B cell (primary cell): ENCODE data around the gene BIRC2. TPM values are rescaled to one million over a fixed set of nuclear protein-coding genes. Genes with fewer than 3 reads are reported as not detected.

Source experiments
- ATAC-seq: fragments of 200-7000 bp; cut with Tn5 transposase; one replicate; pipeline ENCODE4 v1.10.0; 2021; ENCODE audit warnings: low read depth, mild to moderate bottlenecking, moderate number of reproducible peaks, moderate library complexity
- CTCF ChIA-PET: fragments of 350-600 bp; sonication (Branson Sonifier 250); formaldehyde crosslinking; loops from one replicate; lab custom pipeline; 2021; ENCODE audit warnings: antibody characterized with exemption, inconsistent platforms; lab: Charles Lee
- POLR2A ChIA-PET: fragments of 350-600 bp; sonication (Branson Sonifier 250); formaldehyde crosslinking; loops from one replicate; lab custom pipeline; 2021; ENCODE audit warnings: antibody characterized with exemption; lab: Charles Lee
- DNase-seq: peaks from one replicate; pipeline ENCODE4 v3.0.0; 2013
- H2AFZ ChIP-seq: 2 replicates; pipeline ENCODE4 v1.6.1; 2012; ENCODE audit warnings: mild to moderate bottlenecking, low read depth, low read length; ENCODE audit not compliant: insufficient read depth, poor library complexity, severe bottlenecking
- H3K27ac ChIP-seq, 2 donors: 1 replicate in 1 of 2; 2 replicates in 1 of 2; pipeline ENCODE4 v1.5.1; 2012 to 2013; ENCODE audit warnings: low read length in 2 of 2, mild to moderate bottlenecking in 2 of 2, moderate library complexity in 1 of 2
- H3K27me3 ChIP-seq, 4 experiments: fragments of 200-600 bp in 1 of 4; sonication (generic) in 1 of 4; replicated peaks in 1 of 4; 1 replicate in 2 of 4; 2 replicates in 2 of 4; pipeline versions ENCODE4 v1.6.1 to v1.7.0; 2013 to 2016; ENCODE audit warnings: low read length in 3 of 4, mild to moderate bottlenecking in 2 of 4, mixed read lengths in 1 of 4, moderate library complexity in 1 of 4; ENCODE audit not compliant: insufficient read depth in 4 of 4, control insufficient read depth in 3 of 4; ENCODE audit errors: control extremely low read depth in 1 of 4
- H3K36me3 ChIP-seq, 2 experiments: replicated peaks in 1 of 2; 1 replicate in 1 of 2; 2 replicates in 1 of 2; pipeline versions ENCODE4 v1.6.1 to v1.7.1; 2013; ENCODE audit warnings: low read length in 1 of 2; ENCODE audit not compliant: insufficient read depth in 2 of 2, control insufficient read depth in 1 of 2; ENCODE audit errors: control extremely low read depth in 1 of 2, extremely low read depth in 1 of 2
- H3K4me1 ChIP-seq, 2 donors: fragments of 200-600 bp in 1 of 2; sonication (generic) in 1 of 2; 1 replicate in 1 of 2; 2 replicates in 1 of 2; pipeline versions ENCODE4 v1.5.1 to v1.6.1; 2013 to 2017; ENCODE audit warnings: low read length in 2 of 2; ENCODE audit not compliant: control insufficient read depth in 2 of 2, insufficient read depth in 2 of 2
- H3K4me2 ChIP-seq: replicated peaks from 2 replicates; pipeline ENCODE3; 2012; ENCODE audit warnings: mild to moderate bottlenecking, low read depth, low read length; ENCODE audit not compliant: poor library complexity, severe bottlenecking
- H3K4me3 ChIP-seq, 5 experiments: fragments of 200-600 bp in 1 of 5; sonication (generic) in 1 of 5; 1 replicate in 3 of 5; 2 replicates in 2 of 5; pipeline versions ENCODE4 v1.5.1 to v1.7.0; 2011 to 2016; ENCODE audit warnings: low read length in 4 of 5, mild to moderate bottlenecking in 4 of 5, low read depth in 2 of 5, control low read depth in 1 of 5, moderate library complexity in 1 of 5; ENCODE audit not compliant: insufficient read depth in 1 of 5; ENCODE audit errors: control extremely low read depth in 1 of 5, extremely low read depth in 1 of 5
- H3K79me2 ChIP-seq: fragments of 200-600 bp; sonication (generic); one replicate; pipeline ENCODE4 v1.6.0; 2016; ENCODE audit warnings: low read length; ENCODE audit not compliant: control insufficient read depth, insufficient read depth
- H3K9ac ChIP-seq: fragments of 200-600 bp; sonication (generic); 2 replicates; pipeline ENCODE4 v1.6.1; 2017; ENCODE audit warnings: mild to moderate bottlenecking, low read length, moderate library complexity
- H3K9me3 ChIP-seq, 3 donors: one replicate each; pipeline versions ENCODE4 v1.6.1 to v1.7.1; 2013; ENCODE audit warnings: low read length in 2 of 3; ENCODE audit not compliant: control insufficient read depth in 2 of 3, insufficient read depth in 1 of 3; ENCODE audit errors: control extremely low read depth in 1 of 3
- H4K20me1 ChIP-seq: 2 replicates; pipeline ENCODE4 v1.6.0; 2012; ENCODE audit warnings: mild to moderate bottlenecking, low read length; ENCODE audit not compliant: insufficient read depth, control insufficient read depth, poor library complexity, severe bottlenecking
- H3K27ac Mint-ChIP-seq: one replicate; pipeline ENCODE4 v1.8.0; 2021; ENCODE audit warnings: mixed read lengths
- H3K27me3 Mint-ChIP-seq: one replicate; pipeline ENCODE4 v1.8.0; 2021; ENCODE audit warnings: mixed read lengths
- H3K4me1 Mint-ChIP-seq: one replicate; pipeline ENCODE4 v1.8.0; 2021; ENCODE audit warnings: mixed read lengths
- H3K4me3 Mint-ChIP-seq: one replicate; pipeline ENCODE4 v1.8.0; 2021; ENCODE audit warnings: mixed read lengths
- H3K9me3 Mint-ChIP-seq: one replicate; pipeline ENCODE4 v1.8.0; 2022; ENCODE audit warnings: mixed read lengths; ENCODE audit not compliant: insufficient read depth
- CTCF ChIP-seq: fragments of 200-600 bp; IDR thresholded peaks from one replicate; pipeline ENCODE4 v1.8.0; 2022; ENCODE audit warnings: antibody characterized with exemption, mild to moderate bottlenecking
- EZH2 ChIP-seq: IDR thresholded peaks from 2 replicates; pipeline ENCODE4 v1.6.1; 2012; ENCODE audit warnings: borderline replicate concordance, low read depth, mild to moderate bottlenecking, moderate library complexity, low read length; ENCODE audit not compliant: insufficient read depth, poor library complexity, severe bottlenecking
- WGBS: methylation state at CpG from one replicate; pipeline ENCODE4 v1.1.5; 2013; ENCODE audit warnings: missing lambda C conversion rate; ENCODE audit not compliant: insufficient coverage; 5-methylcytosine and 5-hydroxymethylcytosine counted together
- intact Hi-C: fragments of 100-400 bp; cut with micrococcal nuclease; formaldehyde crosslinking; loops from one replicate; pipeline ENCODE4 v1.10.0; 2022
- polyA plus RNA-seq: library from polyadenylated mRNA; depleted of rRNA; stranded (reverse); fragments of >200 nt; gene quantifications from 2 replicates; pipeline ENCODE4 v1.2.3, GENCODE V29; 2012
- total RNA-seq, 2 donors: library from RNA; stranded (reverse); fragments of 120-200 nt in 1 of 2; gene quantifications; 1 replicate in 1 of 2; 2 replicates in 1 of 2; pipeline versions ENCODE4 v1.2.3 to v1.2.4, GENCODE V29; 2013 to 2022

BIRC2 gene
- total and polyA plus RNA-seq, 2 donors (not counting 1 experiment from before 2014, with no cell fraction given) = 20.1 to 51.0 TPM

- peaks cover 5 to 25% (median 15%) of the 10 kb centered on the region in 3 donors for H3K9me3 ChIP-seq
- peaks cover 10% of the 10 kb centered on the region for H3K9me3 Mint-ChIP-seq
- no peaks in the 10 kb centered on the region for H3K27me3 ChIP-seq
- H3K4me1 ChIP-seq = peaks cover 69 to 76% of the 10 kb centered on the region in 2 donors
- no peak overlapping the region for H3K4me2 ChIP-seq
- no peak for TF ChIP-seq CTCF
- TF ChIP-seq EZH2 = no peak
- H3K9ac ChIP-seq = peak overlapping the region; percentile 9
- no peaks in the 10 kb centered on the region for H3K27me3 Mint-ChIP-seq
- peak overlapping the region in 1 of 5 experiments; percentile 17 for H3K4me3 ChIP-seq
- peak overlapping the region; percentile 24 for H3K4me3 Mint-ChIP-seq
- H3K4me1 Mint-ChIP-seq = peaks cover 85% of the 10 kb centered on the region
- H3K36me3 ChIP-seq = no peaks in the 10 kb centered on the region
- no CpG with 5 or more reads among the region's 1 CpG for WGBS
- H3K27ac Mint-ChIP-seq = peak overlapping the region; percentile 47
- H2AFZ ChIP-seq = no peak overlapping the region
- DNase-seq (no peak), ATAC-seq (no peak)
- H3K79me2 ChIP-seq = peaks cover 57% of the 10 kb centered on the region
- intact Hi-C loops = no loop called here
- H4K20me1 ChIP-seq = no peaks in the 10 kb centered on the region
- H3K27ac ChIP-seq = peak overlapping the region in 1 of 2 donors; percentile 12
- ChIA-PET CTCF (interaction anchor here (0.9 to 2.7 kb wide), 4 partner anchors 8 to 16 kb away, joined by 3 to 14 read pairs (median 6); no protein-coding TSS in a partner anchor), POLR2A (interaction anchor here (2.5 kb wide), 1 partner anchor 15 kb away, joined by 21 read pairs; the partner anchor contains the start of gene BIRC3)
These were observed 44.8 kb upstream of the BIRC2 start for GRCh38 chr11:102302241-102302640.

GRCh38 chr11:102304686-102305085 is 42.3 kb upstream of the BIRC2 start:
- DNase-seq (no peak), ATAC-seq (no peak)
- CTCF ChIA-PET = no interaction called here
- peaks cover 5 to 26% (median 15%) of the 10 kb centered on the region in 3 donors for H3K9me3 ChIP-seq
- Mint-ChIP-seq H3K27me3 (no peaks in the 10 kb centered on the region), H3K27ac (peak overlapping the region; percentile 93), H3K4me3 (peak overlapping the region; percentile 48), H3K4me1 (peaks cover 74% of the 10 kb centered on the region), H3K9me3 (peaks cover 10% of the 10 kb centered on the region)
- no peak overlapping the region for H2AFZ ChIP-seq
- intact Hi-C loops = loop anchor here (5.0 kb wide), 1 partner anchor 43 kb away; the partner anchor contains the start of gene BIRC2
- no peak for TF ChIP-seq EZH2
- no peak for TF ChIP-seq CTCF
- POLR2A ChIA-PET = no interaction called here
- H3K4me1 ChIP-seq = peaks cover 80 to 88% of the 10 kb centered on the region in 2 donors
- peak overlapping the region; percentile 82 to 92 for H3K27ac ChIP-seq
- H3K9ac ChIP-seq = no peak overlapping the region
- peak overlapping the region; percentile 71 for H3K4me2 ChIP-seq
- peak overlapping the region in 1 of 5 experiments; percentile 6 for H3K4me3 ChIP-seq
- H4K20me1 ChIP-seq = no peaks in the 10 kb centered on the region
- peaks cover 63% of the 10 kb centered on the region for H3K79me2 ChIP-seq
- WGBS = no CpG with 5 or more reads among the region's 4 CpGs
- H3K36me3 ChIP-seq = no peaks in the 10 kb centered on the region
- no peaks in the 10 kb centered on the region for H3K27me3 ChIP-seq
